DOHH2 (cell line): ENCODE results near the gene COL17A1.

ENCODE experiments used
- H3F3A ChIP-seq: fragments of 200-600 bp; sonication (generic), shearing (Covaris generic); 2 replicates; pipeline ENCODE4 v1.6.0; 2016; ENCODE audit warnings: antibody characterized with exemption, mild to moderate bottlenecking; ENCODE audit not compliant: control insufficient read depth, insufficient read depth
- H3K27ac ChIP-seq: fragments of 200-600 bp; sonication (generic); 2 replicates; pipeline ENCODE4 v1.5.1; 2014; ENCODE audit warnings: low read depth, mild to moderate bottlenecking, low read length, moderate library complexity
- H3K27me3 ChIP-seq: fragments of 200-600 bp; sonication (generic); 2 replicates; pipeline ENCODE4 v1.6.1; 2014; ENCODE audit warnings: mild to moderate bottlenecking, low read length, mixed read lengths; ENCODE audit not compliant: control insufficient read depth
- H3K36me3 ChIP-seq: fragments of 200-600 bp; sonication (generic); 2 replicates; pipeline ENCODE4 v1.6.1; 2014; ENCODE audit warnings: mild to moderate bottlenecking, low read length, moderate library complexity, mixed read lengths; ENCODE audit not compliant: control insufficient read depth
- H3K4me1 ChIP-seq: fragments of 200-600 bp; sonication (generic); 2 replicates; pipeline ENCODE4 v1.6.1; 2014; ENCODE audit warnings: mild to moderate bottlenecking, low read length, mixed read lengths; ENCODE audit not compliant: control insufficient read depth
- H3K4me2 ChIP-seq: fragments of 200-600 bp; sonication (generic); 2 replicates; pipeline ENCODE4 v1.6.0; 2014; ENCODE audit warnings: mild to moderate bottlenecking, low read length, moderate library complexity
- H3K4me3 ChIP-seq: fragments of 200-600 bp; sonication (generic); 2 replicates; pipeline ENCODE4 v1.5.1; 2014; ENCODE audit warnings: mild to moderate bottlenecking, low read length, mixed read lengths
- H3K79me2 ChIP-seq: fragments of 200-600 bp; sonication (generic); 2 replicates; pipeline ENCODE4 v1.6.1; 2014; ENCODE audit warnings: mild to moderate bottlenecking, low read length, mixed read lengths; ENCODE audit not compliant: control insufficient read depth
- H3K9me2 ChIP-seq: fragments of 200-600 bp; sonication (generic); replicated peaks from 2 replicates; pipeline ENCODE4 v1.6.1; 2014; ENCODE audit warnings: mild to moderate bottlenecking, low read length, mixed read lengths; ENCODE audit not compliant: control insufficient read depth
- H3K9me3 ChIP-seq: fragments of 200-600 bp; sonication (generic); 2 replicates; pipeline ENCODE4 v1.6.1; 2014; ENCODE audit warnings: antibody characterized with exemption, low read length, mixed read lengths; ENCODE audit not compliant: control insufficient read depth, insufficient read depth
- H4K20me1 ChIP-seq: fragments of 200-600 bp; sonication (generic); 2 replicates; pipeline ENCODE4 v1.6.0; 2014; ENCODE audit warnings: low read depth, mild to moderate bottlenecking, antibody characterized with exemption, low read length, moderate library complexity; ENCODE audit not compliant: control insufficient read depth, insufficient read depth
- EZH2phosphoT487 ChIP-seq: fragments of 200-600 bp; sonication (generic); IDR thresholded peaks from 2 replicates; pipeline ENCODE4 v1.6.1; 2017; ENCODE audit warnings: borderline replicate concordance, mild to moderate bottlenecking, antibody characterized with exemption, low read length, moderate library complexity, mixed read lengths
- TF ChIP-seq, protein P1 (sequence below): fragments of 200-600 bp; sonication (generic); IDR thresholded peaks from one replicate; pipeline ENCODE4 v1.5.1; 2014; ENCODE audit warnings: antibody characterized with exemption, mild to moderate bottlenecking, low read depth, low read length; ENCODE audit not compliant: poor library complexity, severe bottlenecking

The COL17A1 gene

DNA sequence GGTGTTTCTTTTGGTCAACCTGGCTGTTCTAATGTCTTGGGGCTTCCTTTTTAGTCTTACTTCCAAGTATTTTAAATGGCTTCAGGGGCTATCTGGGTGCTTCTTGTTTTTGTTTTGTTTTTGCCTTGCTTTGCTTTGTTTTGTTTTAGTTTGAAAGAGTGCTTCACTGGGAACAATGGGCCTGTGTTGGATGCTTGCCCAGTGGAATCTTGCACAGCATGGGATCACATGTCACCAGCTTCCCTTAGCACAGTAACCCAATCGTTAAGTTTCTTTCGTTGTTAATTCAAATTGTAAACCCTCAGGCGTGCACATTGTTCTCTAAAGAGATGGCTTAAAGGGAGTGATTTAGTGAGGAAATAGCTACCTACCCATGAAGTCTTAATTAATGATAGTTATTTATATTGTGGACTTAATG lies 8.9 kb downstream of the COL17A1 start:
- no peaks in the 10 kb centered on the region for H3K4me1 ChIP-seq
- H4K20me1 ChIP-seq = no peaks in the 10 kb centered on the region
- no peaks in the 10 kb centered on the region for H3K79me2 ChIP-seq
- peaks cover 2% of the 10 kb centered on the region; the same call in 1 of the 2 replicates for H3F3A ChIP-seq
- no peak overlapping the region for H3K27ac ChIP-seq
- no peaks in the 10 kb centered on the region for H3K9me3 ChIP-seq
- no peaks in the 10 kb centered on the region for H3K36me3 ChIP-seq
- H3K27me3 ChIP-seq = peaks cover 31% of the 10 kb centered on the region
- H3K4me3 ChIP-seq = no peak overlapping the region
- TF ChIP-seq, protein P1, sequence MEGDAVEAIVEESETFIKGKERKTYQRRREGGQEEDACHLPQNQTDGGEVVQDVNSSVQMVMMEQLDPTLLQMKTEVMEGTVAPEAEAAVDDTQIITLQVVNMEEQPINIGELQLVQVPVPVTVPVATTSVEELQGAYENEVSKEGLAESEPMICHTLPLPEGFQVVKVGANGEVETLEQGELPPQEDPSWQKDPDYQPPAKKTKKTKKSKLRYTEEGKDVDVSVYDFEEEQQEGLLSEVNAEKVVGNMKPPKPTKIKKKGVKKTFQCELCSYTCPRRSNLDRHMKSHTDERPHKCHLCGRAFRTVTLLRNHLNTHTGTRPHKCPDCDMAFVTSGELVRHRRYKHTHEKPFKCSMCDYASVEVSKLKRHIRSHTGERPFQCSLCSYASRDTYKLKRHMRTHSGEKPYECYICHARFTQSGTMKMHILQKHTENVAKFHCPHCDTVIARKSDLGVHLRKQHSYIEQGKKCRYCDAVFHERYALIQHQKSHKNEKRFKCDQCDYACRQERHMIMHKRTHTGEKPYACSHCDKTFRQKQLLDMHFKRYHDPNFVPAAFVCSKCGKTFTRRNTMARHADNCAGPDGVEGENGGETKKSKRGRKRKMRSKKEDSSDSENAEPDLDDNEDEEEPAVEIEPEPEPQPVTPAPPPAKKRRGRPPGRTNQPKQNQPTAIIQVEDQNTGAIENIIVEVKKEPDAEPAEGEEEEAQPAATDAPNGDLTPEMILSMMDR = no peak
- TF ChIP-seq EZH2phosphoT487 = no peak
- H3K9me2 ChIP-seq = no peaks in the 10 kb centered on the region
- no peak overlapping the region for H3K4me2 ChIP-seq

- Histone ChIP-seq H3K4me1 (no peaks in the 10 kb centered on the region), H3K9me2 (no peaks in the 10 kb centered on the region), H3K4me2 (no peak overlapping the region), H3K27me3 (peaks cover 35% of the 10 kb centered on the region), H3K4me3 (no peak overlapping the region), H4K20me1 (no peaks in the 10 kb centered on the region), H3K27ac (no peak overlapping the region), H3K9me3 (no peaks in the 10 kb centered on the region), H3K36me3 (no peaks in the 10 kb centered on the region), H3F3A (no peaks in the 10 kb centered on the region), H3K79me2 (no peaks in the 10 kb centered on the region)
- TF ChIP-seq, protein P1 = no peak
- TF ChIP-seq EZH2phosphoT487 = no peak
Observed at GRCh38 chr10:104074505-104074904, 11.2 kb downstream of the COL17A1 start.

- Histone ChIP-seq H3K9me2 (no peaks in the 10 kb centered on the region), H3K27me3 (peaks cover 31% of the 10 kb centered on the region), H3K9me3 (no peaks in the 10 kb centered on the region), H3K4me1 (no peaks in the 10 kb centered on the region), H3K79me2 (no peaks in the 10 kb centered on the region), H3K4me2 (no peak overlapping the region), H3F3A (no peaks in the 10 kb centered on the region), H4K20me1 (no peaks in the 10 kb centered on the region), H3K4me3 (no peak overlapping the region), H3K36me3 (no peaks in the 10 kb centered on the region), H3K27ac (no peak overlapping the region)
- TF ChIP-seq, protein P1 = no peak
- TF ChIP-seq EZH2phosphoT487 = no peak
Observed at GRCh38 chr10:104072786-104073185, 12.9 kb downstream of the COL17A1 start.
